ACC112 (cell line): ENCODE data around the gene TBC1D7.
A peak's percentile ranks its signal among the peaks of the same experiment; 100 is the strongest.
"Not testable (repeated sequence)": the region's sequence is repeated elsewhere in the genome, so short reads cannot be mapped to it uniquely, and the experiment has no call there.

Experiments used
- H2AFZ ChIP-seq: fragments of 200-600 bp; sonication (generic); one replicate; pipeline ENCODE4 v1.6.0; 2017; ENCODE audit warnings: antibody characterized with exemption, low read length; ENCODE audit not compliant: unreplicated experiment
- H3K27ac ChIP-seq: fragments of 200-600 bp; sonication (generic); 2 replicates; pipeline ENCODE4 v1.5.1; 2014; ENCODE audit warnings: low read depth, mild to moderate bottlenecking, antibody characterized with exemption, low read length, moderate library complexity
- H3K27me3 ChIP-seq: fragments of 200-600 bp; sonication (generic); 2 replicates; pipeline ENCODE4 v1.6.1; 2014; ENCODE audit warnings: mild to moderate bottlenecking, antibody characterized with exemption, low read length, moderate library complexity, mixed read lengths; ENCODE audit not compliant: insufficient read depth
- H3K36me3 ChIP-seq: fragments of 200-600 bp; sonication (generic); 2 replicates; pipeline ENCODE4 v1.6.1; 2016; ENCODE audit warnings: mild to moderate bottlenecking, antibody characterized with exemption, low read length, moderate library complexity, mixed read lengths; ENCODE audit not compliant: insufficient read depth
- H3K4me1 ChIP-seq: fragments of 200-600 bp; sonication (generic); one replicate; pipeline ENCODE4 v1.6.1; 2016; ENCODE audit warnings: low read length, mixed read lengths; ENCODE audit not compliant: insufficient read depth, unreplicated experiment, control insufficient read depth
- H3K4me3 ChIP-seq: fragments of 200-600 bp; sonication (generic); 2 replicates; pipeline ENCODE4 v1.5.1; 2014; ENCODE audit warnings: mild to moderate bottlenecking, low read depth, low read length
- H3K79me2 ChIP-seq: fragments of 200-600 bp; sonication (generic); one replicate; pipeline ENCODE4 v1.6.0; 2016; ENCODE audit warnings: low read length; ENCODE audit not compliant: control insufficient read depth, unreplicated experiment, insufficient read depth

Gene TBC1D7

GRCh38 chr6:13339863-13340630, 11.7 kb upstream of the TBC1D7 start:
- Histone ChIP-seq H3K4me3 (no peak overlapping the region), H2AFZ (no peak overlapping the region), H3K36me3 (no peaks in the 10 kb centered on the region), H3K27me3 (peaks cover 7% of the 10 kb centered on the region; the same call in 1 of the 2 replicates), H3K79me2 (no peaks in the 10 kb centered on the region), H3K27ac (no peak overlapping the region), H3K4me1 (peaks cover 2% of the 10 kb centered on the region)

- no peak overlapping the region for H3K27ac ChIP-seq
- H3K4me1 ChIP-seq: peaks cover 7% of the 10 kb centered on the region
- no peaks in the 10 kb centered on the region for H3K36me3 ChIP-seq
- peaks cover 7% of the 10 kb centered on the region; the same call in 1 of the 2 replicates for H3K27me3 ChIP-seq
- H3K79me2 ChIP-seq: no peaks in the 10 kb centered on the region
- no peak overlapping the region for H3K4me3 ChIP-seq
- H2AFZ ChIP-seq: no peak overlapping the region
Measured at GRCh38 chr6:13338038-13338437, 9.7 kb upstream of the TBC1D7 start.

- Histone ChIP-seq H3K27ac (no peak overlapping the region), H3K4me1 (peaks cover 7% of the 10 kb centered on the region), H2AFZ (no peak overlapping the region), H3K79me2 (no peaks in the 10 kb centered on the region), H3K36me3 (no peaks in the 10 kb centered on the region), H3K4me3 (no peak overlapping the region), H3K27me3 (no peaks in the 10 kb centered on the region)
Measured at GRCh38 chr6:13336553-13336952, 8.2 kb upstream of the TBC1D7 start.

GRCh38 chr6:13334953-13335352, 6.6 kb upstream of the TBC1D7 start:
- no peaks in the 10 kb centered on the region for H3K79me2 ChIP-seq
- no peak overlapping the region for H3K27ac ChIP-seq
- no peaks in the 10 kb centered on the region for H3K27me3 ChIP-seq
- no peak overlapping the region for H3K4me3 ChIP-seq
- H3K4me1 ChIP-seq: peaks cover 7% of the 10 kb centered on the region
- no peak overlapping the region for H2AFZ ChIP-seq
- H3K36me3 ChIP-seq: no peaks in the 10 kb centered on the region

DNA sequence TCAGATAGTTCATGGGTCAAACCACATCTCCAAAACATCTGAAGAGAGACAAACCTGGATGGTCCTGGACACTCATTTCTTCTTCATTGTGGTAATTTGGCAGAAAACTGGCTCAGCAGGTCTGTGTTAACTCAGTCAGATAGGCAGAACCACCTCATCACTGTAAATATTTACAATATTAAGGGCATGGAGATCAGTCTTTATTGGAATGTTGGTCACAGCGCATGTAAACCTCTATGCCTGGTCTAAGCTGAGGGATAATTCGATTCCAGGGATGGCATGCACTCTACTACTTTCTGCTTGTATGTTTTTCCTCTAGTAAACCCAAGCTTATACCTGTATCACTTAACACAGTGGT, 4.0 kb upstream of the TBC1D7 start:
- H3K4me1 ChIP-seq: peaks cover 11% of the 10 kb centered on the region
- H2AFZ ChIP-seq: no peak overlapping the region
- no peaks in the 10 kb centered on the region for H3K27me3 ChIP-seq
- H3K4me3 ChIP-seq: no peak overlapping the region
- H3K36me3 ChIP-seq: no peaks in the 10 kb centered on the region
- H3K27ac ChIP-seq: no peak overlapping the region
- peaks cover 4% of the 10 kb centered on the region for H3K79me2 ChIP-seq

DNA sequence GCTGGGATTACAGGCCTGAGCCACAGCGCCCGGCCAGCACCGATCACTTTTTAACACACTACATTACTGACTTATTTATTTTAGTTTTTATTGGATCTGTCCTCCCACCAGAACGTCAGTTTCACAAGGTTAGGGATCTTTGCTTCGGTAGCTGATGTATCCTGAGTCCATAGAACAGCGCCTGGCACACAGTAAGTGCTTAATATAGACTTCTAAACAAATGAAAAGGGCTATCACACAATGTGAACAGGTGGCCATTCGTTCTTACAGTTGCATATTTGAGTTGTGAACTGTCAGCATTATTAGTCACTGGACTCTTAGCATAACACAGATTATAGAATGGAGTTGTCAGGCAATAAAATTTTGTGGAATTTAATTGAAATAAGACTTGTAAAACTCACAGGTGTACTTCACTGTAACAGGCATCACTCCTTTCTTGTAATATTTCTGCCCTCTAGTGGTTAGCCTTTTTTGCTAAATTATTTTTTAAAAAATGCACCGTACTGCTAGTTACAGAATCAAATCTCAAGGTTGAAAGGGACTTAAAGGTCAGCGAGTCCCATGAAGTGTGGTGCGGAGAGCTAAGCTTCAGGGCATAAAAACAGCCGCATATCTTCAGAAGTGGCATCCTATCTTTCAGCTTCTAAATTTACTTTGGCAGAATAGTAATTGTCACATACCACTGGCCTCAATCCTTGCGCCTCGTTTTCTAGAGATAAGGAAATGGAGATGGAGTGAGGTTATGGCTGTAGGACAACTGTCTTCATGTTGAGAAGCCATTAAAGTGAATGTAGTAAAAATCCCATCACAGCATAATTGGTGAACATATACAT, 3.4 kb upstream of the TBC1D7 start:
- Histone ChIP-seq H3K79me2 (peaks cover 10% of the 10 kb centered on the region), H3K4me1 (peaks cover 16% of the 10 kb centered on the region), H3K36me3 (no peaks in the 10 kb centered on the region), H3K27me3 (no peaks in the 10 kb centered on the region), H3K27ac (no peak overlapping the region), H2AFZ (no peak overlapping the region), H3K4me3 (no peak overlapping the region)

- Histone ChIP-seq H3K4me1 (peaks cover 14% of the 10 kb centered on the region), H3K27ac (peak overlapping the region; percentile 28; the same call in 1 of the 2 replicates)
Measured at GRCh38 chr6:13328875-13329183, 492 bp upstream of the TBC1D7 start.

GRCh38 chr6:13327691-13328075, 654 bp downstream of the TBC1D7 start:
- Histone ChIP-seq H2AFZ (peak overlapping the region; percentile 68), H3K36me3 (no peaks in the 10 kb centered on the region), H3K4me1 (peaks cover 14% of the 10 kb centered on the region), H3K27ac (peak overlapping the region; percentile 70), H3K79me2 (peaks cover 19% of the 10 kb centered on the region), H3K27me3 (no peaks in the 10 kb centered on the region), H3K4me3 (peak overlapping the region; percentile 92)

More at GRCh38 chr6:13328875-13329183, 492 bp upstream of the TBC1D7 start:
- no peaks in the 10 kb centered on the region for H3K36me3 ChIP-seq
- peak overlapping the region; percentile 84 for H2AFZ ChIP-seq
- H3K79me2 ChIP-seq: peaks cover 19% of the 10 kb centered on the region
- peak overlapping the region; percentile 92 for H3K4me3 ChIP-seq
- H3K27me3 ChIP-seq: no peaks in the 10 kb centered on the region

GRCh38 chr6:13326031-13326586, 2.2 kb downstream of the TBC1D7 start:
- H3K27ac ChIP-seq, H3K27me3 ChIP-seq, H3K36me3 ChIP-seq, H2AFZ ChIP-seq: not testable (repeated sequence)
- H3K4me3 ChIP-seq: peak overlapping the region; percentile 92; the same call in 1 of the 2 replicates
- peaks cover 19% of the 10 kb centered on the region for H3K79me2 ChIP-seq
- H3K4me1 ChIP-seq: peaks cover 14% of the 10 kb centered on the region

DNA sequence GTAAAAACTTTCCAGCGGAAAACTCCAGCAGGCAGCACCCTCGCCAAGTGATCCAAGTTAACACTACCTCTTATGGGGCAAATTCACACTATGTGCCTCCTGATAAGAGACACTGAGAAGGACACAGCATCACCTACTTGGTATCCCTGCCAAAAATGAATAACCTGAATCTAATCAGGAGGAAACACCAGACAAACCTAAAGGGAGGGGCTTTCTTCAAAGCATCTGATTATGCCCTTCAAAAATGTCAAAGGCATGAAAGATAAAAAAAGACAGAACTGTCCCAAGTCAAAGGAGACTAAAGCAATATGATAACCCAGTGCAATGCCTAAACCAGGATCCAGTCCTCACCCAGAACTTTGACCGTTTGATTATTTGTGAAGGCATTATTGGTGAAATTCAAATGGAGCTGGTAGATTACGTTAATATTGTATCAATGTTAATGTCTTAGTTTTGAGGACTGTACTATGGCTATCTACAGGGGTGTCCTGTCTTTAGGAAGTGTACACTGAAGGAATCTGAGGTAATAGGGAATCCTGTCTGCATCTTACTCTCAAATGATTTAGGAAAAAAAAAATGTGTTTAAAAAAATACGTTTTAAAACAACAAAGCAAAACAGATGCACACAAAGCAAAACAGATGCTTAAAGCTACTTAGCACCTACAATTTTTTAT, 8.3 kb downstream of the TBC1D7 start:
- no peaks in the 10 kb centered on the region for H3K79me2 ChIP-seq
- peaks cover 30% of the 10 kb centered on the region for H3K36me3 ChIP-seq
- H3K4me3 ChIP-seq: no peak overlapping the region
- no peak overlapping the region for H2AFZ ChIP-seq
- H3K4me1 ChIP-seq: no peaks in the 10 kb centered on the region
- H3K27me3 ChIP-seq: no peaks in the 10 kb centered on the region
- H3K27ac ChIP-seq: no peak overlapping the region
